Neural crest cell (in vitro differentiated cells): ENCODE measurements around the gene ZNF57. TPM values are rescaled to one million over a fixed set of nuclear protein-coding genes. Genes with fewer than 3 reads are reported as not detected.
A peak's percentile ranks its signal among the peaks of the same experiment; 100 is the strongest.
"Not testable (repeated sequence)": the region's sequence is repeated elsewhere in the genome, so short reads cannot be mapped to it uniquely, and the experiment has no call there.

ENCODE experiments used
- DNase-seq: peaks from one replicate; pipeline ENCODE4 v3.0.0; 2021; ENCODE audit warnings: low read depth, mixed read lengths, low spot score
- H3K27ac Mint-ChIP-seq: one replicate; pipeline ENCODE4 v1.8.0; 2021; ENCODE audit warnings: mild to moderate bottlenecking, mixed read lengths; ENCODE audit not compliant: unreplicated experiment
- H3K27me3 Mint-ChIP-seq: 2 replicates; pipeline ENCODE4 v1.8.0; 2021; ENCODE audit warnings: low read depth, mild to moderate bottlenecking, mixed read lengths
- H3K36me3 Mint-ChIP-seq: 2 replicates; pipeline ENCODE4 v1.8.0; 2021; ENCODE audit warnings: low read depth, mild to moderate bottlenecking, mixed read lengths
- H3K4me1 Mint-ChIP-seq: 2 replicates; pipeline ENCODE4 v1.8.0; 2021; ENCODE audit warnings: mixed read lengths
- H3K4me3 Mint-ChIP-seq: one replicate; pipeline ENCODE4 v1.8.0; 2021; ENCODE audit warnings: mild to moderate bottlenecking, mixed read lengths
- H3K9me3 Mint-ChIP-seq: 2 replicates; pipeline ENCODE4 v1.8.0; 2021; ENCODE audit warnings: mixed read lengths
- CTCF ChIP-seq: fragments of 200-600 bp; sonication (generic); conservative IDR thresholded peaks from 2 replicates; pipeline ENCODE4 v1.5.0; 2021; ENCODE audit warnings: antibody characterized with exemption, mild to moderate bottlenecking
- total RNA-seq: library from RNA; stranded (reverse); gene quantifications from 2 replicates; pipeline ENCODE4 v1.2.1, GENCODE V29; 2021

ZNF57 gene
- total RNA-seq, 1 donor from 2014 or later: 4.2 TPM

GRCh38 chr19:2923510-2923909 is 22.8 kb downstream of the ZNF57 start:
- Mint-ChIP-seq H3K27me3 (no peaks in the 10 kb centered on the region), H3K4me3 (no peak overlapping the region), H3K4me1 (no peaks in the 10 kb centered on the region), H3K27ac (no peak overlapping the region), H3K36me3 (peaks cover 21% of the 10 kb centered on the region), H3K9me3 (peaks cover 3% of the 10 kb centered on the region)
- DNase-seq: no peak
- no peak for TF ChIP-seq CTCF

GRCh38 chr19:2926341-2927031 is 25.8 kb downstream of the ZNF57 start:
- Mint-ChIP-seq H3K4me3 (no peak overlapping the region), H3K9me3 (peaks cover 7% of the 10 kb centered on the region), H3K27ac (no peak overlapping the region), H3K4me1 (no peaks in the 10 kb centered on the region), H3K27me3 (no peaks in the 10 kb centered on the region), H3K36me3 (peaks cover 18% of the 10 kb centered on the region)
- TF ChIP-seq CTCF: no peak
- no peak for DNase-seq

GRCh38 chr19:2927032-2927430 is 26.3 kb downstream of the ZNF57 start:
- no peak overlapping the region for H3K4me3 Mint-ChIP-seq
- no peak for TF ChIP-seq CTCF

GRCh38 chr19:2933490-2933910 is 32.8 kb downstream of the ZNF57 start:
- no peak overlapping the region for H3K27ac Mint-ChIP-seq
- H3K4me3 Mint-ChIP-seq: no peak overlapping the region
- H3K36me3 Mint-ChIP-seq: peaks cover 62% of the 10 kb centered on the region
- H3K27me3 Mint-ChIP-seq: no peaks in the 10 kb centered on the region
- H3K9me3 Mint-ChIP-seq: peaks cover 22% of the 10 kb centered on the region
- no peak for TF ChIP-seq CTCF
- H3K4me1 Mint-ChIP-seq: no peaks in the 10 kb centered on the region
- no peak for DNase-seq

More at GRCh38 chr19:2927032-2927430, 26.3 kb downstream of the ZNF57 start:
- no peak overlapping the region for H3K27ac Mint-ChIP-seq
- DNase-seq: no peak
- no peaks in the 10 kb centered on the region for H3K4me1 Mint-ChIP-seq
- H3K9me3 Mint-ChIP-seq: peaks cover 9% of the 10 kb centered on the region
- H3K27me3 Mint-ChIP-seq: no peaks in the 10 kb centered on the region
- H3K36me3 Mint-ChIP-seq: peaks cover 20% of the 10 kb centered on the region

- H3K27me3 Mint-ChIP-seq, H3K4me3 Mint-ChIP-seq, H3K4me1 Mint-ChIP-seq, H3K27ac Mint-ChIP-seq, DNase-seq: not testable (repeated sequence)
- peaks cover 17% of the 10 kb centered on the region for H3K9me3 Mint-ChIP-seq
- peaks cover 61% of the 10 kb centered on the region for H3K36me3 Mint-ChIP-seq
These were observed 35.1 kb downstream of the ZNF57 start for GRCh38 chr19:2935863-2936262.

- Mint-ChIP-seq H3K36me3 (peaks cover 7% of the 10 kb centered on the region), H3K4me3 (peak overlapping the region; percentile 80), H3K4me1 (peaks cover 20% of the 10 kb centered on the region), H3K27me3 (peaks cover 3% of the 10 kb centered on the region), H3K27ac (no peak overlapping the region), H3K9me3 (no peaks in the 10 kb centered on the region)
- TF ChIP-seq CTCF: no peak
- no peak for DNase-seq
These were observed 42.4 kb downstream of the ZNF57 start for GRCh38 chr19:2942928-2943640.
